Measurements from ENCODE around the gene ABL1. TPM values are rescaled to one million over a fixed set of nuclear protein-coding genes. Genes with fewer than 3 reads are reported as not detected.

Gene ABL1
- total RNA-seq, 1 donor from 2014 or later, result 52.1 TPM

DNA sequence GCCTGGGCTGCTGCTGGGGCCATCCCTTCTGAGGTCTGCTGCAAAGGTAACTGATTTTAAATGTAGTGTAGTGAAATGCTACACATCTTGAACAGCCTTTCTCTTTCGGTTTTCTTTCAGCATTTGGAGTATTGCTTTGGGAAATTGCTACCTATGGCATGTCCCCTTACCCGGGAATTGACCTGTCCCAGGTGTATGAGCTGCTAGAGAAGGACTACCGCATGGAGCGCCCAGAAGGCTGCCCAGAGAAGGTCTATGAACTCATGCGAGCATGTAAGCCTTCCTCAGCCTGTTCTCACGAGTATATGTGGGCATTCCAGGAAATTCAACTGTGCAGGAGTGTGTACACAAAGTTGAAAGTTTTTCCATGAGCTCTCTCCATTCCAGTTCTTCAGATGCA, 43.2 kb downstream of the ABL1 start:
- ATAC-seq, result no peak

DNA sequence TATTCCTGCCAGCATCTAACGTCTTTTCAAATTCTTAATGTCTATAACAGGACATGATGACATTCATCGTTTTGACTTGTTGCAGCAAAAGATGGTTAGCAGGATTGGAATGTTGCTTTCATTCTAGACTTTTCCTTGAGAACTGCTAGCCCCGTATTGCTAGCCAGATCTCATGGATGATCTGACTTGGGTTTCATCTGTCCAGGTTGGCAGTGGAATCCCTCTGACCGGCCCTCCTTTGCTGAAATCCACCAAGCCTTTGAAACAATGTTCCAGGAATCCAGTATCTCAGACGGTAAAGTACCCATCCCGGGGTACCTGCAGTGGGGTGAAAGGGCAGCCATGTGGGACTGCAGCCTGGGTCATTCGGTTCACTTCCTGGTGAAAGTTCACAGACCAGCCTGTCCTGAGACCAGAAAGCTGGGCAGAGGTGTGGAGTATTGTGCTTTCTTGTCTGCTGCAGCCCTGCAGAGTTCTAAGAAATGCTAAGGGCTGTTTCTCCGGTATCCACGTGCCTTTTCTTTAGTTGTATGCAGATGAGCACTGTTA, 44.9 kb downstream of the ABL1 start:
- no peak for ATAC-seq
- Histone ChIP-seq H3K4me1 (no peaks in the 10 kb centered on the region), H3K9me3 (no peaks in the 10 kb centered on the region), H3K27ac (no peak overlapping the region), H3K36me3 (peaks cover 97% of the 10 kb centered on the region), H3K4me3 (no peak overlapping the region), H3K27me3 (no peaks in the 10 kb centered on the region)
- intact Hi-C loops (cut with DNase I), result no loop called here
- no peak for DNase-seq
- TF ChIP-seq, protein P1, sequence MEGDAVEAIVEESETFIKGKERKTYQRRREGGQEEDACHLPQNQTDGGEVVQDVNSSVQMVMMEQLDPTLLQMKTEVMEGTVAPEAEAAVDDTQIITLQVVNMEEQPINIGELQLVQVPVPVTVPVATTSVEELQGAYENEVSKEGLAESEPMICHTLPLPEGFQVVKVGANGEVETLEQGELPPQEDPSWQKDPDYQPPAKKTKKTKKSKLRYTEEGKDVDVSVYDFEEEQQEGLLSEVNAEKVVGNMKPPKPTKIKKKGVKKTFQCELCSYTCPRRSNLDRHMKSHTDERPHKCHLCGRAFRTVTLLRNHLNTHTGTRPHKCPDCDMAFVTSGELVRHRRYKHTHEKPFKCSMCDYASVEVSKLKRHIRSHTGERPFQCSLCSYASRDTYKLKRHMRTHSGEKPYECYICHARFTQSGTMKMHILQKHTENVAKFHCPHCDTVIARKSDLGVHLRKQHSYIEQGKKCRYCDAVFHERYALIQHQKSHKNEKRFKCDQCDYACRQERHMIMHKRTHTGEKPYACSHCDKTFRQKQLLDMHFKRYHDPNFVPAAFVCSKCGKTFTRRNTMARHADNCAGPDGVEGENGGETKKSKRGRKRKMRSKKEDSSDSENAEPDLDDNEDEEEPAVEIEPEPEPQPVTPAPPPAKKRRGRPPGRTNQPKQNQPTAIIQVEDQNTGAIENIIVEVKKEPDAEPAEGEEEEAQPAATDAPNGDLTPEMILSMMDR (IDR thresholded peaks at IDR 0.05), result no peak

More for the DNA sequence above, 43.2 kb downstream of the ABL1 start:
- H3K9me3 ChIP-seq, result no peaks in the 10 kb centered on the region
- TF ChIP-seq, protein P1 (IDR thresholded peaks at IDR 0.05), result no peak
- intact Hi-C loops (cut with DNase I), result no loop called here
- no peak for DNase-seq
- H3K4me1 ChIP-seq, result no peaks in the 10 kb centered on the region
- no peak overlapping the region for H3K27ac ChIP-seq
- H3K4me3 ChIP-seq, result no peak overlapping the region
- peaks cover 97% of the 10 kb centered on the region for H3K36me3 ChIP-seq
- no peaks in the 10 kb centered on the region for H3K27me3 ChIP-seq

DNA sequence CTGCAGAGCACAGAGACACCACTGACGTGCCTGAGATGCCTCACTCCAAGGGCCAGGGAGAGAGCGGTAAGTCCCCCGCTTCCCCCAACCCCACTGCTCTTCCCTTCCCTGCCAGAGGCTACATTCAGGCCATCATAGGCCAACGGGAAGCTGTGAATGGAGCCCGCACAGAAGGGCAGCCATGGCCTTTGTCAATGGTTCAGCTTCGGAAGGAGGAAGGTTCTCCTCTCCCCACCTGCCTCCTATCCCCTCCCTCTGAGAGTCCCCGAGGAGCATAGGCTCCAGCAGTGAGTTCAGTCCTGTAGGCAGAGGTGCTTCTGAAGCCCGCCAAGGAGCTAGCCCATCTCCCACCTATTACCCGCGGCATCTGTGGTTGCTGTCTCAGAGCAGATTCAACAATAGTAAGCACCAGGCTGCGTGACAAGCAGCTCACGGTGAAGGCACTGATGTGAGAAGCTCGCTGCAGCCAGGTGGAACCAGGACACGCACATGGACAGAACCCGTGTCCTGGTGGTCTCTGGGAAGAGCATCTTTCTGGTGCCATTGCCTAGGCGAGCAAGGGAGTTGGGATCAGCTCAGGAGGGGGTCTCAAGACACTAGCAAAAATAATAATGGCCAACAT, 45.7 kb downstream of the ABL1 start:
- DNase-seq (no peak), ATAC-seq (no peak)
- Histone ChIP-seq H3K4me3 (no peak overlapping the region), H3K27me3 (no peaks in the 10 kb centered on the region), H3K27ac (no peak overlapping the region), H3K36me3 (peaks cover 97% of the 10 kb centered on the region), H3K4me1 (no peaks in the 10 kb centered on the region), H3K9me3 (no peaks in the 10 kb centered on the region)
- TF ChIP-seq, protein P1 (IDR thresholded peaks at IDR 0.05), result no peak
- intact Hi-C loops (cut with DNase I), result no loop called here

DNA sequence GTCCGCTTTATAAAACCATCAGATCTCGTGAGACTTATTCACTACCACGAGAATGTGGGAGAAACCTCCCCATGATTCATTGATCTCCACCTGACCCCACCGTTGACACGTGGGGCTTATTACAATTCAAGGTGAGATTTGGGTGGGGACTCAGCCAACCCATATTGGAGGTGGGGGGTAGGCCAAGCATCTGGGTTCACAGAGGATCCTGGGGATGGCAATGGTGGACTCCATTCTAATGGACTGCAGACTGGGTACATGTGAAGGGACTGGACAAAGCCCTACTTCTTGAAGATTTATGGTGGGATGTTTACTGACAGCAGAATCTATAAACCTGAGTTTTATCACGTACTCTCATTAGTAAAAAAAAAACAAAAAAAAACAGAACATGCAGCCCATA, 46.5 kb downstream of the ABL1 start:
- TF ChIP-seq, protein P1 (IDR thresholded peaks at IDR 0.05), result no peak
- Histone ChIP-seq H3K9me3 (no peaks in the 10 kb centered on the region), H3K27ac (no peak overlapping the region), H3K4me3 (no peak overlapping the region), H3K27me3 (no peaks in the 10 kb centered on the region), H3K36me3 (peaks cover 98% of the 10 kb centered on the region), H3K4me1 (no peaks in the 10 kb centered on the region)
- DNase-seq, result no peak
- intact Hi-C loops (cut with DNase I), result no loop called here
- ATAC-seq, result no peak

DNA sequence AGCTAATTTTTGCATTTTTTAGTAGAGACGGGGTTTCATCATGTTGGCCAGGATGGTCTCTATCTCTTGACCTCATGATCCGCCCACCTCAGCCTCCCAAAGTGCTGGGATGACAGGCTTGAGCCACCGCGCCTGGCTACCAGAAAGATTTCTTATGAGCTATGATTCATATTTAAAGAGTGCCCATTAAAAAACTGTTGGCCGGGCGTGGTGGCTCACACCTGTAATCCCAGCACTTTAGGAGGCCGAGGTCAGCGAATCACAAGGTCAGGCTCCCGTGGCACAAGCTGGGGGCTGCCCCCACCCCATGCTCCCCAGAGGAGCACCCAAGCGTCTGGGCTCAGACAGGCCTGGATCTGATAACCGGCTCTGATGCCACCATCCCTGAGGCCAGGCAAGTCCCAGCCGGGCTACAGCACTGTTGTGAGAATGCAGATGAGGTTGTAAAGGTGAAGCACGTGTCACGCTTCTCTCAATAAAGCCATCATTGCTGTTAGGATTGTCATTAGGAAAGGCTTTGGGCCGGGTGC, 47.7 kb downstream of the ABL1 start:
- Histone ChIP-seq H3K27me3 (no peaks in the 10 kb centered on the region), H3K4me1 (no peaks in the 10 kb centered on the region), H3K4me3 (no peak overlapping the region), H3K36me3 (peaks cover 99% of the 10 kb centered on the region), H3K27ac (no peak overlapping the region), H3K9me3 (no peaks in the 10 kb centered on the region)
- DNase-seq, result no peak
- TF ChIP-seq, protein P1 (IDR thresholded peaks at IDR 0.05), result no peak
- no peak for ATAC-seq
- intact Hi-C loops (cut with DNase I), result no loop called here
